ENCODE results near the gene CTSC. TPM values are rescaled to one million over a fixed set of nuclear protein-coding genes. Genes with fewer than 3 reads are reported as not detected.

The CTSC gene
- total RNA-seq, 1 experiment from 2014 or later = 119 TPM

DNA sequence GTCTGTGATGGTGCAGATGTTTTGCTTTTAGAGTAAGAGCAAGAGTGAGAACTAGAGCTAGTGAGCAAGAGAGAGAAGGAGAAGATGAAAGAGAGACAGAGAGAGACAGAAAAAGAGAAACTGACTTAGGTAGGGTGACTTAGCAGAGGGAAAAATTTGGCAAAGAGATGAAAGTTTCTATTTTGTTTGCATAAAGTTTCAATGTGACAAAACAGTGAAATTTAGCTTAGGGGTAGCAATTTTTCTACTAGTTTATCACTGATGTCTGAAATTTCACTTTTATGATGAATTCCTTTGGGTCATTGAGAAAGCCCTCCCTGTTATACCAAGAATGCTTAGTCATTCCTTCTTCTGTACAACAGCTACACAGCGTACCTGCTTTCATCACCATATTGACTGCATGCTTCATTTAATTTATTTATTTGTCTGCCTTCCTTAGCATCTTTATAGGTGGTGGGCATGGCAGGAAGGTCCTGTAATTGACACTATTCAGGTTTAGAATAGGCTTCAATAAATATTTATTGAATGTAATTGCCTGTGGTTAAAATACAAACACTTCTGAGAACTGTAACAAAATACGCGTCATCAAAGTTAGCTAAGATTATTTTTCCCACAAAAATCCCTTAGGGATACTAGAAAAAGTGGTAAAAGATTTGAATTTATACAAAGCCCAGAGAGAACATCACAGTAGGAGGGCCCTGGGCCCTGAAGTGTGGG lies 19.9 kb upstream of the CTSC start:
- Histone ChIP-seq H3K4me1 (replicated peaks; ENCODE audit: insufficient read depth) (peaks cover 23% of the 10 kb centered on the region), H3F3A (ENCODE audit: insufficient read depth, low read depth) (peaks cover 16% of the 10 kb centered on the region), H3K27ac (peak overlapping the region; percentile 91), H3K4me3 (peak overlapping the region; percentile 1; the same call in 1 of the 2 replicates), H4K20me1 (ENCODE audit: insufficient read depth) (no peaks in the 10 kb centered on the region), H3K9me2 (ENCODE audit: insufficient read depth) (no peaks in the 10 kb centered on the region), H3K4me2 (peak overlapping the region; percentile 52), H3K27me3 (ENCODE audit: insufficient read depth, low read depth) (no peaks in the 10 kb centered on the region), H3K79me2 (ENCODE audit: low read depth) (no peaks in the 10 kb centered on the region), H3K36me3 (ENCODE audit: low read depth) (no peaks in the 10 kb centered on the region), H2AFZ (peak overlapping the region; percentile 63), H3K9me3 (ENCODE audit: insufficient read depth, low read depth) (0 out of 2 replicates have a peak, but pooled peaks cover 5% of the 10 kb centered on the region)
- no peak for TF ChIP-seq EZH2 (IDR thresholded peaks at IDR 0.05; ENCODE audit: low read depth)
- TF ChIP-seq, protein P1, sequence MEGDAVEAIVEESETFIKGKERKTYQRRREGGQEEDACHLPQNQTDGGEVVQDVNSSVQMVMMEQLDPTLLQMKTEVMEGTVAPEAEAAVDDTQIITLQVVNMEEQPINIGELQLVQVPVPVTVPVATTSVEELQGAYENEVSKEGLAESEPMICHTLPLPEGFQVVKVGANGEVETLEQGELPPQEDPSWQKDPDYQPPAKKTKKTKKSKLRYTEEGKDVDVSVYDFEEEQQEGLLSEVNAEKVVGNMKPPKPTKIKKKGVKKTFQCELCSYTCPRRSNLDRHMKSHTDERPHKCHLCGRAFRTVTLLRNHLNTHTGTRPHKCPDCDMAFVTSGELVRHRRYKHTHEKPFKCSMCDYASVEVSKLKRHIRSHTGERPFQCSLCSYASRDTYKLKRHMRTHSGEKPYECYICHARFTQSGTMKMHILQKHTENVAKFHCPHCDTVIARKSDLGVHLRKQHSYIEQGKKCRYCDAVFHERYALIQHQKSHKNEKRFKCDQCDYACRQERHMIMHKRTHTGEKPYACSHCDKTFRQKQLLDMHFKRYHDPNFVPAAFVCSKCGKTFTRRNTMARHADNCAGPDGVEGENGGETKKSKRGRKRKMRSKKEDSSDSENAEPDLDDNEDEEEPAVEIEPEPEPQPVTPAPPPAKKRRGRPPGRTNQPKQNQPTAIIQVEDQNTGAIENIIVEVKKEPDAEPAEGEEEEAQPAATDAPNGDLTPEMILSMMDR (conservative IDR thresholded peaks at IDR 0.05) = no peak
- intact Hi-C loops (cut with micrococcal nuclease; ENCODE audit: unreplicated experiment) = no loop called here
- ChIA-PET CTCF (no interaction called here), POLR2A (ENCODE audit: unreplicated experiment) (no interaction called here)
- peak in 1 of 2 experiments; percentile 92 for DNase-seq
- no TSS peak for BruUV-seq (replicated peaks)

DNA sequence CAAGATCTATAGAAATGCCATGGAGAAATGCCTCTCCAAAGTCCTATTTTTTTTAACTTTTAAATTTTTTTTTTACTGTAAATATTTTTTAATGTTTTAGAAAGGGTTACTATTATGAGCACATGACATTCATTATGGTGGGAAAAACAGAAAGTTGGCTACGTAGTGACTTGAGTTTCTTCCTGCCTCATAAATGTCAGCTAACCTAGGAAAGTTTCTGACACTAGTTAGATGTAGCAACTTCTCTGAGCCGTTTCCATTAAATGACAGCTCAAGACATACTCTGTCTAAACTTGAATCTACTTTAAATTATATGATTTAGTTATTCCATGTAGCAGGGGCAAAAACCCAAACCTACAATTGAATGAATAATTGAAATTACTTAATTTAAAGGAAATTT lies 18.4 kb upstream of the CTSC start:
- Histone ChIP-seq H3K27me3 (ENCODE audit: insufficient read depth, low read depth) (no peaks in the 10 kb centered on the region), H3K27ac (no peak overlapping the region), H4K20me1 (ENCODE audit: insufficient read depth) (no peaks in the 10 kb centered on the region), H3F3A (ENCODE audit: insufficient read depth, low read depth) (peaks cover 16% of the 10 kb centered on the region), H3K4me2 (no peak overlapping the region), H2AFZ (no peak overlapping the region), H3K4me3 (no peak overlapping the region), H3K9me3 (ENCODE audit: insufficient read depth, low read depth) (0 out of 2 replicates have a peak, but pooled peaks cover 5% of the 10 kb centered on the region), H3K79me2 (ENCODE audit: low read depth) (no peaks in the 10 kb centered on the region), H3K36me3 (ENCODE audit: low read depth) (no peaks in the 10 kb centered on the region), H3K4me1 (replicated peaks; ENCODE audit: insufficient read depth) (peaks cover 30% of the 10 kb centered on the region), H3K9me2 (ENCODE audit: insufficient read depth) (no peaks in the 10 kb centered on the region)
- ChIA-PET CTCF (no interaction called here), POLR2A (ENCODE audit: unreplicated experiment) (no interaction called here)
- intact Hi-C loops (cut with micrococcal nuclease; ENCODE audit: unreplicated experiment) = no loop called here
- no TSS peak for BruUV-seq (replicated peaks)
- DNase-seq = no peak
- no peak for TF ChIP-seq EZH2 (IDR thresholded peaks at IDR 0.05; ENCODE audit: low read depth)
- TF ChIP-seq, protein P1 (conservative IDR thresholded peaks at IDR 0.05) = no peak

DNA sequence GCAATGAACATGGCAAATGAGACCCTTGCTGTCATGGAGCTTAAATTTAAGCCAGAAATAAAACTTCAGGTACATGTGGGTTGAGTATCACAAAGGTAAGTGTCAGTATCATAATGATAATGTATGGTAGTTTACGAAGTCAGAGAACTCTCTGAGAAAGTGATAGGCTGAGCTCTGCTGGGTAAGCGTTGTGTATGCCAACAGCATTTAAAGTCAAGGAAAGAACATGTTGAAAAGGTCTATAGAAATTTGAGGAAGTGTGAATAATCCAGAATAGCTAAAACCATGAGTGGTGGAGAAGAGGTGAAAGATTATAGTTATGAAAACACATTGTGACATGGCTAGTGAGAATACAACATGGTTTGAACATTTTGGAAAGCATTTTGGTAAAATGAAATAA lies 17.4 kb upstream of the CTSC start:
- BruUV-seq (replicated peaks) = no TSS peak
- no peak overlapping the region for H3K4me3 ChIP-seq
- H3K27me3 ChIP-seq (ENCODE audit: insufficient read depth, low read depth) = no peaks in the 10 kb centered on the region
- H2AFZ ChIP-seq = no peak overlapping the region
- H3K9me2 ChIP-seq (ENCODE audit: insufficient read depth) = no peaks in the 10 kb centered on the region
- ChIA-PET POLR2A (ENCODE audit: unreplicated experiment) (interaction anchor here (0.6 kb wide), 1 partner anchor 468 kb away, joined by 6 read pairs; no protein-coding TSS in a partner anchor), CTCF (no interaction called here)
- no peak for DNase-seq
- H3K4me1 ChIP-seq (replicated peaks; ENCODE audit: insufficient read depth) = peaks cover 30% of the 10 kb centered on the region
- H4K20me1 ChIP-seq (ENCODE audit: insufficient read depth) = no peaks in the 10 kb centered on the region
- H3K27ac ChIP-seq = no peak overlapping the region
- H3F3A ChIP-seq (ENCODE audit: insufficient read depth, low read depth) = peaks cover 16% of the 10 kb centered on the region
- H3K79me2 ChIP-seq (ENCODE audit: low read depth) = no peaks in the 10 kb centered on the region
- 0 out of 2 replicates have a peak, but pooled peaks cover 5% of the 10 kb centered on the region for H3K9me3 ChIP-seq (ENCODE audit: insufficient read depth, low read depth)
- no peak overlapping the region for H3K4me2 ChIP-seq
- TF ChIP-seq, protein P1 (conservative IDR thresholded peaks at IDR 0.05) = no peak
- no peak for TF ChIP-seq EZH2 (IDR thresholded peaks at IDR 0.05; ENCODE audit: low read depth)
- intact Hi-C loops (cut with micrococcal nuclease; ENCODE audit: unreplicated experiment) = no loop called here
- H3K36me3 ChIP-seq (ENCODE audit: low read depth) = no peaks in the 10 kb centered on the region

All from PC-9 (cell line).